ENCODE data around the gene CCR6.
"Not testable (repeated sequence)": the region's sequence is repeated elsewhere in the genome, so short reads cannot be mapped to it uniquely, and the experiment has no call there.

The CCR6 gene

DNA sequence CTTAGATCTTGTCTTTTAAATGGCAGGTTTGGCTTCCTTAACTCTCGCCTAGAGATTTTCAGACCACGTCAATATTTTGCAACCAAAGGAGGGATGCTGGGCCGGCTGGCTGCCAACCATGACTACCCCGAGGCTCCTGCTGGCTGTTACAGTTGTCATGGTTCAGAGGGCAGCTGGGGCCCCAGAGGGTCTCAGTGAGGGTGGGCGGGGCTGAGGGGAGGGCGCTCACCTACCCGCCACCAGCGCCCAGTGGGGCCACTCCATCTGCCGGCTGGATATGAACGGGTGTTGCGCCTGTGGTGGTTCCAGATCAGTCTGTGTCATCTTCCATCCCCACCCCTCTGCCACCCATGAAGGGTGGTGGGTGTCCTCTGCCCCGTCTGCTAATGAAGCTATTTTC is 22.6 kb downstream of the CCR6 start:
- no peak for FAIRE-seq

- no peak for FAIRE-seq
Observed at GRCh38 chr6:167146135-167146534, 23.2 kb downstream of the CCR6 start.

GRCh38 chr6:167146977-167147376 is 24.1 kb downstream of the CCR6 start:
- FAIRE-seq, result no peak

DNA sequence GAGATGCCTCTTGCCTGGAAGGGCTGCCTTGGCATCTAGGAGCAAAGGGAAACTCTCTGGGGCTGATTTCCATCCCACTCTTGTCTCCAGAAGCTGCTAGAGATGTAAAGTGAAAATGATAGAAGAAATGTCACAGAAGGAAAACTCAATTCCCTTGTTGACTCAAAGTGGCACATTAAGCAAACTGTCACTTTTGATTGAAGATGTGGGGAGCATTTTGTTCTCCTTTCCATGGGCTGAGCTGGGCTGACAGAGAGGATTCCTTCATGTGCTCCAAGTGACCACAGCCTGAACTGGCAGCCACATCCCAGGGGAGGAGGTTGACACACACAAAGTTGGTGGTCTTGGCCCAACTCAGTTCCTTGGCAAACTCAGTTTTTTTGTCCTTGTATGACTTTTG is 25.1 kb downstream of the CCR6 start:
- FAIRE-seq, result no peak

GRCh38 chr6:167148997-167149396 is 26.1 kb downstream of the CCR6 start:
- no peak for FAIRE-seq

DNA sequence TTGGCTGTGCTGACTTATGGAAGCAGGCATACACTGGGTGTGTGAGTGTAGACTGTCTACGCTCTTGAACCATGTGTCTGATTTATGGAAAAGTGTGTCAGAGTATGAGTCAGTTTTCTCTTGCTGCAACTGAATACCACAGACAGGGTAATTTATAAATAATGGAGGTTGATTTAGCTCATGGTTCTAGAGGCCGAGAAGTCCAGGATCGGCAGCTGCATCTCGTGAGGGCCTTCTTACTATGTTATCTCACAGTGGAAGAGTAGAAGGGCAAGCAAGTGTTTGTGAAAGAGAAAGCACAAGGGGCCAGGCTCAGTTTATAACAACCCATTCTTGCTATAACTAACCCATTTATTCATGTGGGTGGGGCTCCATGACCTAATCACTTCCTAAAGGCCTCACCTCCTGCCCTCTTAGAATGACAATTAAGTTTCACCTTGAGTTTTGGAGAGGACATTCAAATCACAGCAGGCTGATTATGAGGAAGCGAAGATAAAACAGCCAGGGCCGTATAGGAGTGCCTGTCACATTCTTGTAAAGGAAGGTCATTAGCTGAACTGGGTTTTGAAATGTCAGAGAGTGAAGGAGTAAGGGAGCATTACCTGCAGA is 28.1 kb downstream of the CCR6 start:
- FAIRE-seq, result no peak

GRCh38 chr6:167151648-167152047 is 28.8 kb downstream of the CCR6 start:
- FAIRE-seq, result no peak

DNA sequence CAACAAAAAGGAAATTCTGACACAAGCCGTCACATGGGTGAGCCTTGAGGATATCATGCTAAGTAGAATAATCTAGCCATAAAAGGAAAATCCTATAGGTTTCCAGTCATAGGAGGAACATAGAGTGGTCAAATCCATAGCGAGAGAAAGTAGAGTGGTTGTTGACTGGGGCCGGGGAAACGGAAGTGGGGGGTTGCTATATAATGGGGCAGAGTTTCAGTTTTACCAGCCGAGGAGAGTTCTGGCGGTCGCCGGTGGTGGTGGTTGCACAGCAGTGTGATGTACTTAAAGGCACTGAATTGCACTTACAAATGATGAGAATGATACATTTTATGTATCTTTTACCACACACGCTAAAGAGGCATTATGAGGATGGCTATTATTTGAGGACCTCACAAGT is 30.0 kb downstream of the CCR6 start:
- no peak for FAIRE-seq

- FAIRE-seq, result no peak
Observed at GRCh38 chr6:167153521-167153959, 30.6 kb downstream of the CCR6 start.

DNA sequence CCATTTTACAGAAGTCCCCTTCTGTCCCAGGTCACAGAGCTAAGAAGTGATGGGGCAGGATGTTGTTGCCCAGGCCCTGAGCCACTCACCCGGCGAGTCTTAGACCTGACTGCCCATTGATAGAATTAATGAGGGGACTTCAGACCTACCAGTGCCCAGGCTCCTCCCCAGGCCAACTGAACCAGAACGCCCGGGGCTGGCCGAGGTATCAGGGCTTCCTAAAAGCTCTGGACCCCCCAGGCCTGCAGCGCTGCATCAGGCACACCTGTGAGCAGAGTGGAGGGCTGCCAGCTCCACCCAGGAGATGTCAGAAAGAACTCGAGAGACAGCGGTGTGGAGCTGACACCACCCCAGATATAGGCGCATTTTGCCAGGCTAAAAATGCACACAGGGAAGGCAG is 31.4 kb downstream of the CCR6 start:
- FAIRE-seq, result no peak

GRCh38 chr6:167154895-167155294 is 32.0 kb downstream of the CCR6 start:
- no peak for FAIRE-seq

GRCh38 chr6:167157414-167157813 is 34.5 kb downstream of the CCR6 start:
- no peak for FAIRE-seq

GRCh38 chr6:167157863-167158262 is 35.0 kb downstream of the CCR6 start, which contains the start of gene GPR31:
Gene GPR31, minus strand, starts transcription at chr6:167157980. Its CDS starts 149 bp downstream, at chr6:167157831.
- no peak for FAIRE-seq

DNA sequence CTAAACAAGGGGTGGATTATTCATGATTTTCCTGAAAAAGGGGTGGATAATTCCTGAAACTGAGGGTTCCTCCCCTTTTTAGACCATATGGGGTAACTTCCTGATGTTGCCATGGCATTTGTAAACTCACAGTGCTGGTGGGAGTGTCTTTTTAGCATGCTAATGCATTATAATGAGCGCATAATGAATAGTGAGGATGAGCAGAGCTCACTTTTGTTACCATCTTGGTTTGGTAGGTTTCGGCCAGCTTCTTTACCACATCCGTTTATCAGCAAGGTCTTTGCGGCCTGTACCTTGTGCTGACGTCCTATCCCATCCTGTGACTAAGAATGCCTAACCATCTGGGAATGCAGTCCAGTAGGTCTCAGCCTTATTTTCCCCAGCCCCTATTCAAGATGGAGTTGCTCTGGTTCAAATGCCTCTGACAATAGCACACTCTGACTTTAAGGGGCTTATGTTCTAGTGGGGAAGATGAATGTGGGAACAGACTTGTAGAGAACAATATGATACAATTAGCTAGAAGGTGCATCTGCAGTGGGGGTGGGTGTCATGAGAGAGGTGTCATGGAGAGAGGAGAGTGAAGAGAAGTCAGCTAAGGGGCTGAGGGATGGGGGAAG is 39.1 kb downstream of the CCR6 start:
- no peak for FAIRE-seq

DNA sequence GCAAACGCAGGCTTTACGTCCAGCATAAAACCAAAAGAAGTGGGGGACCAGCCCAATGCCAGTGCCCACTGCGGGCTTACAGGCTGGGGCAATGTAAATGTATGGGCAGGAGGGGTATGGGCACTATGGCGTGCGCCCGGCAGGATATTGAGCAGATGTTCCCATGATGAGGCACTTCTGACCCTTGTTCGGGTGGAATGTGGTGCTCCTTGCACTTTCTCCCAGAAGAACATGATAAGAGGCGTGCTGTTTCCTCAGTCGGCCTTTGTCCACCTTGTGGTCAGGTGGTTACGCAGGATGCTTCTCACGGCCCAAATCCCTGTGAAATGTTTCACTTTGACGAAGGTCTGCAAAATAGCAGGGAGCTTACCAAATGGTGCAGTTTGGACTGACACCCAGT is 39.7 kb downstream of the CCR6 start:
- no peak for FAIRE-seq

- FAIRE-seq, result no peak
Observed at GRCh38 chr6:167163476-167164011, 40.6 kb downstream of the CCR6 start.

DNA sequence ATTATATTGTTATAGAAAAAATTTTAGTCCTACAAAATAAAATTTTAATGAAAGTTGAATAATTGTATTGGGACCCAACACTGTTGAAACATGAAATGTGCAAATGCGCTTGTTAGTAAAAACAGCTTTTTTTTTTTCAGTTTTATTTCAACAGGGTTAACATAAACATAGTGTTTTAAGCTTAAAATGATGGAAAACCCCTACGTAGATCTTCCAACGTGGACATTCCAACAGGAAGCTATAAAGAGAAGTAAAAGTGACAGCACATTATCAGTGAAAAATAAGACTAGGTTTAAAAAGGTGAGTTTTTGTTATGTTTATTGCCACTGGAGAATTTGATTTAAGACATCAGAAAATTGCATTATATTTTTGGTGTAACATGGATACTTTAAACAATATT is 41.4 kb downstream of the CCR6 start:
- FAIRE-seq, result no peak

DNA sequence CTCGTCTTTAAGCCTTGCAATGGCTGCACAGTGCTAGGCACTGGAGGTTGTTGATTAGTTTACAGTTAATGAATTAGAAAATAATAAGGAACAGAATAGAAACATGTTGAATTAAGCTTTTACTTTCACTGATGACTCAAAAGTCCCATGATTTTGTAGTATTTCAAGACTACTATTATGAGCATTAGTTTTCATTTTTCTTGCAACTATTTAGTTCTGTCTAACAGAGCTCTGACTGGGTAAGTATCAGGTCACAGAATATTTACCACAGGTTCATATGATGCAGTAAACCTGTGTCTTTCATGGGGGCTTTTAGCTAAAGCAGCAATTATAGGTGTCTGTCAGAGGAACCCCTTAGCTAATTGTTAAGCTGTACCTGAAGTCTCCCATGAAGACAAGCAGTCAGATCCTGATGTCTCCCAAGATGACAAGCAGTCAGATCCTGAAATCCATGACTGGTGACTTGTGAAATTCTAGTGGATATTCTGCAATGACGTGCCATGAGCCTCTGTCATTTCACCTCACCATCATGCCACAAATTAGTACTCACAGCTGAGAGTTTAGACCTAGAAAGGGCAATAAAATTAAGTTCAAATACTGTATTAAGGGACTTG is 43.1 kb downstream of the CCR6 start:
- FAIRE-seq, result no peak

DNA sequence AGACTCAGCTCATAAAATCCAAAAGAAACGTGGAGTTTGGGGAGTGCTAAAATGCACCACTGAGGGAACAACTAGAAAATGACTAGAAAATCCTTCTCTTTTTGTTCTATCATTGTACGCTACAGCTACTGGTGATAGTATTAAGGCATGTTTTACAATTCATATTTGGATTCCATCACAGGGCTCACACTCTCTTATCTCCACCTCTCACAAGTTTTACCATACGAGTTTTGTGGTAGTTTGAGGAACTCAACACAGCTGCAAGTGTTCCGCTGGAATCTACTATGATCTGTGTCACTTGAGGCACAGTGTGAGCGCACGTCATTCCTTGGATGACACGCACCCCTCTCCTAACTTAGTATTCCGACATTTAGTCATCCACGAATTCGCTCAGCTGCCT is 44.8 kb downstream of the CCR6 start:
- not testable (repeated sequence) for FAIRE-seq

DNA sequence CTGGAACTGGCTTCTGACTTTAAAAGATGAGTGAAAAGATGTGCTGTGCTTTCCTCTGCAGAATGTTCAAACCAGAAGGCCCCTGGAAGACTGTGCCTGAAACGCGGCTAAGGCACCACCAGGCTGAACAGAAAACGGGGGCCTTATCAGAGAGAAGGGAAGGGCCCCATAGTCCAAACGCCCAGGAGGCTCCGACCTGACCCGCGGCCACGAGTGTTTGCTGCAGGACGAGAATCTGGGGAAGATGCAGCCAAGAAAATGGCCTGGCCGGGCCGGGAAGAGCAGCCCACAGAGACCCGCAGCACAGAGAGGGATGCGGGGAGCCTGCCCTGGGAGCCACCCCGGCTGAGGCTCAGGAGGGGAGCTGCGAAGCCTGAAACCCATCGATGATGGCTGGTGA is 45.4 kb downstream of the CCR6 start:
- not testable (repeated sequence) for FAIRE-seq

- FAIRE-seq, result not testable (repeated sequence)
Observed at GRCh38 chr6:167169867-167170266, 47.0 kb downstream of the CCR6 start.

- FAIRE-seq, result not testable (repeated sequence)
Observed at GRCh38 chr6:167171300-167171699, 48.4 kb downstream of the CCR6 start.

DNA sequence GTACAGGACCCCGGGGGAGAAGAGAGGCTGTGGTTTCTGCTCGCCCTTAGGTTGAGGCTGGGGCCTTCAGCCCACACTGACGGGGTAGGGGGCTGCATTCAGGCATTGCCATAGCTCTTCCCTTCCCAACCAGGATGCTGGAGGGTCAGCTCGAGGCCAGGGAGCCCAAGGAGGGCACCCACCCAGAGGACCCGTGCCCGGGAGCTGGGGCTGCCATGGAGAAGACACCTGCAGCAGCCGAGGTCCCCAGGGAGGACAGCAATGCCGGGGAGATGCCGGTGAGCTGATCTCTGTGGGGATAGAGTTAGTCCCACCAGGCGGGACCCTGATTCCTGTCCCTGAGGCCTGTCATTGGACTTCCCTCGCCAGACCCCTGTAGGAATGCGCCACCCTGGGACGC is 49.1 kb downstream of the CCR6 start:
- not testable (repeated sequence) for FAIRE-seq

DNA sequence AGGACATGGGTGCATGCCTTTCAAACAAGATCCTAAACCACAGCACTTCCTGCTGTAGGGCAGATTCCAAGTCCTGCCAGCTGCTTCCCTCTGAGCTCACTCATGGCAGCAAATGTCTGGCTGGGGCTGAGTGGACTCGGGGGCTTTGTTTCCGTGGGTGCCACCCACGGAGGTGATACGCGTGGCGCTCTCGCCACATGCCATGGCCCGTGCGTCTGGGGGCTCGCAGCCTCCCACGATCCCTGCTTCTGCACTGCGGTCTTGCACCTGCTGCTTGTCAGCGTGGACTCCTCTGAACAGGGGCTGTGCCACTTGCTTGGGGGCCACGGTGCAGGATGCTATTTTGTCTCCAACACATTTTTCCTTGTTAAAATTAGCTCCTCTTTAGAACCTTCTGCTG is 54.4 kb downstream of the CCR6 start:
- not testable (repeated sequence) for FAIRE-seq
